ENCODE measurements around the gene UPK3BL2. TPM values are rescaled to one million over a fixed set of nuclear protein-coding genes. Genes with fewer than 3 reads are reported as not detected.
"Not testable (repeated sequence)": the region's sequence is repeated elsewhere in the genome, so short reads cannot be mapped to it uniquely, and the experiment has no call there.

The UPK3BL2 gene
- total RNA-seq, 1 experiment from 2014 or later = 0.34 TPM

- DNase-seq (ENCODE audit: low read depth) = not testable (repeated sequence)
These were observed 48.9 kb downstream of the UPK3BL2 start for GRCh38 chr7:102494473-102495149.

- not testable (repeated sequence) for DNase-seq (ENCODE audit: low read depth)
These were observed 49.5 kb downstream of the UPK3BL2 start for GRCh38 chr7:102494026-102494425.

GRCh38 chr7:102493220-102493935, 50.1 kb downstream of the UPK3BL2 start:
- DNase-seq (ENCODE audit: low read depth) = not testable (repeated sequence)

- DNase-seq (ENCODE audit: low read depth) = not testable (repeated sequence)
These were observed 52.9 kb downstream of the UPK3BL2 start for GRCh38 chr7:102490529-102491075.

Other genes with a start within 250 kb of the UPK3BL2 start
- not detected in 2 replicates for gene SPDYE6, start 187.3 kb downstream of the UPK3BL2 start, total RNA-seq (2014; rRNA removed; shearing (Covaris generic))
- 14.9 and 21.2 TPM in 2 replicates for gene PRKRIP1, start 147.3 kb downstream of the UPK3BL2 start, total RNA-seq (2014; rRNA removed; shearing (Covaris generic))
- gene ORAI2, start 110.1 kb downstream of the UPK3BL2 start, total RNA-seq (2014; rRNA removed; shearing (Covaris generic)) = 52.4 and 67.0 TPM in 2 replicates
- 41.2 and 50.7 TPM in 2 replicates for gene ALKBH4, start 78.8 kb downstream of the UPK3BL2 start, total RNA-seq (2014; rRNA removed; shearing (Covaris generic))
- gene LRWD1, start 78.7 kb downstream of the UPK3BL2 start, total RNA-seq (2014; rRNA removed; shearing (Covaris generic)) = 27.3 and 27.4 TPM in 2 replicates
- gene POLR2J, start 64.8 kb downstream of the UPK3BL2 start, total RNA-seq (2014; rRNA removed; shearing (Covaris generic)) = 59.8 and 81.8 TPM in 2 replicates
- 0.84 TPM in 1 of 2 replicates, not detected in the other for gene RASA4B, start 25.9 kb downstream of the UPK3BL2 start, total RNA-seq (2014; rRNA removed; shearing (Covaris generic))
- gene SPDYE2, start 7.5 kb upstream of the UPK3BL2 start, total RNA-seq (2014; rRNA removed; shearing (Covaris generic)) = not detected in 2 replicates
- gene POLR2J3, start 28.9 kb upstream of the UPK3BL2 start, total RNA-seq (2014; rRNA removed; shearing (Covaris generic)) = 7.9 and 14.8 TPM in 2 replicates
- 5.4 and 9.0 TPM in 2 replicates for gene RASA4, start 73.1 kb upstream of the UPK3BL2 start, total RNA-seq (2014; rRNA removed; shearing (Covaris generic))
- 4.0 and 6.2 TPM in 2 replicates for gene UPK3BL1, start 99.1 kb upstream of the UPK3BL2 start, total RNA-seq (2014; rRNA removed; shearing (Covaris generic))
- gene SPDYE2B, start 106.6 kb upstream of the UPK3BL2 start, total RNA-seq (2014; rRNA removed; shearing (Covaris generic)) = not detected in 2 replicates
- gene POLR2J2, start 128.0 kb upstream of the UPK3BL2 start, total RNA-seq (2014; rRNA removed; shearing (Covaris generic)) = 0.71 TPM in 1 of 2 replicates, not detected in the other
- 4.6 and 8.3 TPM in 2 replicates for gene FAM185A, start 205.3 kb upstream of the UPK3BL2 start, total RNA-seq (2014; rRNA removed; shearing (Covaris generic))

All from M059J (cell line).